Measurements from ENCODE around the gene ZNF653.
"Not testable (repeated sequence)": the region's sequence is repeated elsewhere in the genome, so short reads cannot be mapped to it uniquely, and the experiment has no call there.

DNA sequence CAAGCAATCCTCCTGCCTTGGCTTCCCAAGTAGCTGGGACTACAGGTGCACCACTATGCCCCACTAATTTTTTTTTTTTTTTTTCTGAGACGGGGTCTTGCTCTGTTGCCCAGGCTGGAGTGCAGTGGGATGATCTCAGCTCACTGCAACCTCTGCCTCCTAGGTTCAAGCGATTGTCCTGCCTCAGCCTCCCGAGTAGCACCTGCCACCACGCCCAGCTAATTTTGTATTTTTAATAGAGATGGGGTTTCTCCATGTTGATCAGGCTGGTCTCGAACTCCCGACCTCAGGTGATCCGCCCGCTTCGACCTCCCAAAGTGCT lies 50.4 kb downstream of the ZNF653 start:
- TF ChIP-seq, protein P1, sequence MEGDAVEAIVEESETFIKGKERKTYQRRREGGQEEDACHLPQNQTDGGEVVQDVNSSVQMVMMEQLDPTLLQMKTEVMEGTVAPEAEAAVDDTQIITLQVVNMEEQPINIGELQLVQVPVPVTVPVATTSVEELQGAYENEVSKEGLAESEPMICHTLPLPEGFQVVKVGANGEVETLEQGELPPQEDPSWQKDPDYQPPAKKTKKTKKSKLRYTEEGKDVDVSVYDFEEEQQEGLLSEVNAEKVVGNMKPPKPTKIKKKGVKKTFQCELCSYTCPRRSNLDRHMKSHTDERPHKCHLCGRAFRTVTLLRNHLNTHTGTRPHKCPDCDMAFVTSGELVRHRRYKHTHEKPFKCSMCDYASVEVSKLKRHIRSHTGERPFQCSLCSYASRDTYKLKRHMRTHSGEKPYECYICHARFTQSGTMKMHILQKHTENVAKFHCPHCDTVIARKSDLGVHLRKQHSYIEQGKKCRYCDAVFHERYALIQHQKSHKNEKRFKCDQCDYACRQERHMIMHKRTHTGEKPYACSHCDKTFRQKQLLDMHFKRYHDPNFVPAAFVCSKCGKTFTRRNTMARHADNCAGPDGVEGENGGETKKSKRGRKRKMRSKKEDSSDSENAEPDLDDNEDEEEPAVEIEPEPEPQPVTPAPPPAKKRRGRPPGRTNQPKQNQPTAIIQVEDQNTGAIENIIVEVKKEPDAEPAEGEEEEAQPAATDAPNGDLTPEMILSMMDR (IDR thresholded peaks at IDR 0.05), result not testable (repeated sequence)
- not testable (repeated sequence) for TF ChIP-seq EZH2 (IDR thresholded peaks at IDR 0.05; ENCODE audit: borderline replicate concordance, insufficient read depth, low read depth, low read length, poor library complexity, severe bottlenecking)
